WERI-Rb-1 (cell line): ENCODE measurements around the gene LHFPL2.

Source experiments
- DNase-seq: peaks from one replicate; pipeline ENCODE4 v3.0.0-alpha.2; 2020
- H3K27ac ChIP-seq: fragments of 250-450 bp; sonication (Bioruptor Pico); 2 replicates; pipeline ENCODE4 v1.5.1; 2020; ENCODE audit warnings: mild to moderate bottlenecking, moderate library complexity
- H3K27me3 ChIP-seq: fragments of 250-450 bp; sonication (Bioruptor Pico); 2 replicates; pipeline ENCODE4 v1.5.1; 2021; ENCODE audit warnings: mild to moderate bottlenecking, low read depth, moderate library complexity; ENCODE audit not compliant: insufficient read depth, severe bottlenecking
- H3K36me3 ChIP-seq: fragments of 250-450 bp; sonication (Bioruptor Pico); 2 replicates; pipeline ENCODE4 v1.5.1; 2020; ENCODE audit warnings: mild to moderate bottlenecking, moderate library complexity
- H3K4me3 ChIP-seq: 2 replicates; pipeline ENCODE4 v1.5.1; 2011; ENCODE audit warnings: low read depth, mild to moderate bottlenecking, control low read depth, low read length
- H3K9me3 ChIP-seq: fragments of 250-450 bp; sonication (Bioruptor Pico); 2 replicates; pipeline ENCODE4 v1.5.1; 2021; ENCODE audit warnings: mild to moderate bottlenecking, moderate library complexity; ENCODE audit not compliant: severe bottlenecking
- CTCF ChIP-seq: IDR thresholded peaks from 2 replicates; pipeline ENCODE4 v1.5.1; 2011; ENCODE audit warnings: low read depth, mild to moderate bottlenecking, control low read depth, inconsistent platforms, low read length

LHFPL2 gene

GRCh38 chr5:78534905-78535200, 113.7 kb downstream of the LHFPL2 start:
- no peaks in the 10 kb centered on the region for H3K27me3 ChIP-seq
- H3K36me3 ChIP-seq: no peaks in the 10 kb centered on the region
- no peak overlapping the region for H3K27ac ChIP-seq
- no peak for DNase-seq
- no peaks in the 10 kb centered on the region for H3K9me3 ChIP-seq
- TF ChIP-seq CTCF: no peak
- H3K4me3 ChIP-seq: no peak overlapping the region

- no peaks in the 10 kb centered on the region for H3K27me3 ChIP-seq
- no peak overlapping the region for H3K4me3 ChIP-seq
- TF ChIP-seq CTCF: no peak
- no peaks in the 10 kb centered on the region for H3K36me3 ChIP-seq
- no peak overlapping the region for H3K27ac ChIP-seq
- H3K9me3 ChIP-seq: no peaks in the 10 kb centered on the region
- DNase-seq: no peak
Observed at GRCh38 chr5:78534148-78534904, 114.2 kb downstream of the LHFPL2 start.

GRCh38 chr5:78533356-78533755, 115.2 kb downstream of the LHFPL2 start:
- Histone ChIP-seq H3K36me3 (no peaks in the 10 kb centered on the region), H3K27me3 (no peaks in the 10 kb centered on the region), H3K27ac (no peak overlapping the region), H3K9me3 (no peaks in the 10 kb centered on the region), H3K4me3 (no peak overlapping the region)
- peak; percentile 50; the same call in 1 of the 2 replicates for TF ChIP-seq CTCF
- no peak for DNase-seq

GRCh38 chr5:78530342-78531096, 118.1 kb downstream of the LHFPL2 start:
- Histone ChIP-seq H3K27ac (no peak overlapping the region), H3K9me3 (no peaks in the 10 kb centered on the region), H3K27me3 (no peaks in the 10 kb centered on the region), H3K36me3 (no peaks in the 10 kb centered on the region), H3K4me3 (no peak overlapping the region)
- TF ChIP-seq CTCF: no peak
- DNase-seq: no peak

GRCh38 chr5:78527925-78528324, 120.6 kb downstream of the LHFPL2 start:
- H3K27ac ChIP-seq: no peak overlapping the region
- TF ChIP-seq CTCF: no peak
- H3K4me3 ChIP-seq: no peak overlapping the region
- H3K9me3 ChIP-seq: no peaks in the 10 kb centered on the region
- H3K27me3 ChIP-seq: no peaks in the 10 kb centered on the region
- no peaks in the 10 kb centered on the region for H3K36me3 ChIP-seq
- no peak for DNase-seq
